ENCODE data around the gene SNAPC2. TPM values are rescaled to one million over a fixed set of nuclear protein-coding genes. Genes with fewer than 3 reads are reported as not detected.

SNAPC2 gene
- total and polyA plus RNA-seq, 2 of the 13 experiments (the other 11 are each of a cell fraction or from before 2014, with no cell fraction given), result 10.2 to 12.7 TPM

DNA sequence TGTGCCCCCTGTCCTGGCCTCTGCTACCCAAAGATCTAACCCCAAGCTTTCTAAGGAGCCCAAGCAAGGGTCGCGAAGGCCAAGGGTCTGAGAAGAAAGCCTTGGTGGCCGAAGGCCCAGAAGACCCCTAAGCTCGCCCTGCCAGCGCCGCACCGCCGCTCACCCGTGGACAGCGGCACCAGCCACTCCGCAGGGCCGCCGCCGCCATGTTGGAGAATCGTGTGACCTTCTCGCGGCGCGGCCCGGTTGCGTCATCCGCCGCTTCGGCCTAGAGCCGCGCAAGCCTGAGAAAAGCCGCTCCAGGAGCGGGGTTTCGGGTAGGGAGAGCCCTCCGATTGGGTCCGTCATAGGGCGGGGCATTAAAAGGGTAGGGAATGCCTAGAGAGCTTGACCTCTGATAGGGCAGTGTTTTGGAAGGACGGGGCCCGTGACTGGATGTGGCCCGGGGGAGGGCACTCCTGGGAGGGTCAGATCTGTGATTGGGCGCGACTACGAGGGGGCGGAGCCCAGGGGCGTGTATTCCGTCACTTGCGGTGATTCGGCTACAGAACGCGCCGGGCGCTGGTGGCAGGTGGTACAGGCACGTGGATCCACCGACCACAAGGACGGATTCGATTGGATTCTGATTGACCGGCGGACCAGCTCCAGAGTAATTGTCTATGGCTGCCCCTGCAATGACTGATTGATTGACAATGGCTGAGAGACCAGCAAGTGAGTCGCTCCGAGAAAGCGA lies 23.5 kb downstream of the SNAPC2 start, which contains the start of gene TIMM44 (continued):
- TF ChIP-seq ZSCAN25 (CRISPR knock-in tag; IDR thresholded peaks at IDR 0.05) (peak; percentile 41; the same call in 1 of the 2 replicates), NFYB (CRISPR knock-in tag; IDR thresholded peaks at IDR 0.05) (peak; percentile 91), NONO (IDR thresholded peaks at IDR 0.05) (no peak), NONO (CRISPR knock-in tag; conservative IDR thresholded peaks at IDR 0.05) (peak; percentile 85), FOXA3 (CRISPR knock-in tag; IDR thresholded peaks at IDR 0.05) (no peak; the same call in 1 of the 2 replicates), ZNF350 (CRISPR knock-in tag; IDR thresholded peaks at IDR 0.05; ENCODE audit: borderline replicate concordance, low read depth) (peak; percentile 96), RAD51 (IDR thresholded peaks at IDR 0.05; ENCODE audit: borderline replicate concordance) (peak; percentile 12; the same call in 1 of the 2 replicates), ZNF619 (CRISPR knock-in tag; IDR thresholded peaks at IDR 0.05) (0 out of 2 replicates have a peak, but pooled peaks have one; percentile 30), ZNF510 (CRISPR knock-in tag; IDR thresholded peaks at IDR 0.05; ENCODE audit: low read depth) (peak; percentile 29; the same call in 1 of the 2 replicates), HNF4G (IDR thresholded peaks at IDR 0.05; ENCODE audit: borderline replicate concordance, low read depth, low read length) (no peak), HNF4G (CRISPR knock-in tag; IDR thresholded peaks at IDR 0.05; ENCODE audit: borderline replicate concordance, low read depth) (no peak; the same call in 1 of the 2 replicates), MAF1 (CRISPR knock-in tag; IDR thresholded peaks at IDR 0.05; ENCODE audit: borderline replicate concordance) (peak; percentile 69; the same call in 1 of the 2 replicates), ZEB1 (IDR thresholded peaks at IDR 0.05; ENCODE audit: insufficient replicate concordance, low read depth) (no peak), SP4 (CRISPR knock-in tag; IDR thresholded peaks at IDR 0.05) (peak; percentile 97), ZC3H4 (CRISPR knock-in tag; IDR thresholded peaks at IDR 0.05; ENCODE audit: borderline replicate concordance) (no peak), GFI1 (CRISPR knock-in tag; IDR thresholded peaks at IDR 0.05; ENCODE audit: borderline replicate concordance) (peak; percentile 67; the same call in 1 of the 2 replicates), ZMYM4 (CRISPR knock-in tag; IDR thresholded peaks at IDR 0.05) (peak; percentile 83), ZNF678 (CRISPR knock-in tag; IDR thresholded peaks at IDR 0.05) (no peak; the same call in 1 of the 2 replicates), PHF8 (CRISPR knock-in tag; IDR thresholded peaks at IDR 0.05) (peak; percentile 97), ARNT2 (CRISPR knock-in tag; IDR thresholded peaks at IDR 0.05; ENCODE audit: low read depth) (peak; percentile 89)
- TF ChIP-seq, protein P1, sequence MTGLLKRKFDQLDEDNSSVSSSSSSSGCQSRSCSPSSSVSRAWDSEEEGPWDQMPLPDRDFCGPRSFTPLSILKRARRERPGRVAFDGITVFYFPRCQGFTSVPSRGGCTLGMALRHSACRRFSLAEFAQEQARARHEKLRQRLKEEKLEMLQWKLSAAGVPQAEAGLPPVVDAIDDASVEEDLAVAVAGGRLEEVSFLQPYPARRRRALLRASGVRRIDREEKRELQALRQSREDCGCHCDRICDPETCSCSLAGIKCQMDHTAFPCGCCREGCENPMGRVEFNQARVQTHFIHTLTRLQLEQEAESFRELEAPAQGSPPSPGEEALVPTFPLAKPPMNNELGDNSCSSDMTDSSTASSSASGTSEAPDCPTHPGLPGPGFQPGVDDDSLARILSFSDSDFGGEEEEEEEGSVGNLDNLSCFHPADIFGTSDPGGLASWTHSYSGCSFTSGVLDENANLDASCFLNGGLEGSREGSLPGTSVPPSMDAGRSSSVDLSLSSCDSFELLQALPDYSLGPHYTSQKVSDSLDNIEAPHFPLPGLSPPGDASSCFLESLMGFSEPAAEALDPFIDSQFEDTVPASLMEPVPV (CRISPR knock-in tag; IDR thresholded peaks at IDR 0.05), result peak; percentile 75; the same call in 1 of the 2 replicates
- TF ChIP-seq, protein P2, sequence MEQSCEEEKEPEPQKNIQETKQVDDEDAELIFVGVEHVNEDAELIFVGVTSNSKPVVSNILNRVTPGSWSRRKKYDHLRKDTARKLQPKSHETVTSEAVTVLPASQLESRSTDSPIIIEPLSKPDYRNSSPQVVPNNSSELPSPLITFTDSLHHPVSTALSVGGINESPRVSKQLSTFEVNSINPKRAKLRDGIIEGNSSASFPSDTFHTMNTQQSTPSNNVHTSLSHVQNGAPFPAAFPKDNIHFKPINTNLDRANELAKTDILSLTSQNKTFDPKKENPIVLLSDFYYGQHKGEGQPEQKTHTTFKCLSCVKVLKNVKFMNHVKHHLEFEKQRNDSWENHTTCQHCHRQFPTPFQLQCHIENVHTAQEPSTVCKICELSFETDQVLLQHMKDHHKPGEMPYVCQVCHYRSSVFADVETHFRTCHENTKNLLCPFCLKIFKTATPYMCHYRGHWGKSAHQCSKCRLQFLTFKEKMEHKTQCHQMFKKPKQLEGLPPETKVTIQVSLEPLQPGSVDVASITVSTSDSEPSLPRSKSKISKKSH (CRISPR knock-in tag; IDR thresholded peaks at IDR 0.05; ENCODE audit: borderline replicate concordance), result peak; percentile 2; the same call in 1 of the 2 replicates
- TF ChIP-seq, protein P3, sequence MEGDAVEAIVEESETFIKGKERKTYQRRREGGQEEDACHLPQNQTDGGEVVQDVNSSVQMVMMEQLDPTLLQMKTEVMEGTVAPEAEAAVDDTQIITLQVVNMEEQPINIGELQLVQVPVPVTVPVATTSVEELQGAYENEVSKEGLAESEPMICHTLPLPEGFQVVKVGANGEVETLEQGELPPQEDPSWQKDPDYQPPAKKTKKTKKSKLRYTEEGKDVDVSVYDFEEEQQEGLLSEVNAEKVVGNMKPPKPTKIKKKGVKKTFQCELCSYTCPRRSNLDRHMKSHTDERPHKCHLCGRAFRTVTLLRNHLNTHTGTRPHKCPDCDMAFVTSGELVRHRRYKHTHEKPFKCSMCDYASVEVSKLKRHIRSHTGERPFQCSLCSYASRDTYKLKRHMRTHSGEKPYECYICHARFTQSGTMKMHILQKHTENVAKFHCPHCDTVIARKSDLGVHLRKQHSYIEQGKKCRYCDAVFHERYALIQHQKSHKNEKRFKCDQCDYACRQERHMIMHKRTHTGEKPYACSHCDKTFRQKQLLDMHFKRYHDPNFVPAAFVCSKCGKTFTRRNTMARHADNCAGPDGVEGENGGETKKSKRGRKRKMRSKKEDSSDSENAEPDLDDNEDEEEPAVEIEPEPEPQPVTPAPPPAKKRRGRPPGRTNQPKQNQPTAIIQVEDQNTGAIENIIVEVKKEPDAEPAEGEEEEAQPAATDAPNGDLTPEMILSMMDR (CRISPR knock-in tag; IDR thresholded peaks at IDR 0.05), result no peak
